Skin of body (tissue), 2 donors: ENCODE results near the gene GOLIM4. TPM values are rescaled to one million over a fixed set of nuclear protein-coding genes. Genes with fewer than 3 reads are reported as not detected.

ENCODE experiments used
- DNase-seq: peaks from one replicate; lab custom pipeline; 2025; lab: John Stamatoyannopoulos, UW
- total RNA-seq: library from RNA; depleted of rRNA; stranded (reverse); fragments of >200 nt; gene quantifications from one replicate; pipeline ENCODE4 v1.2.3, GENCODE V29; 2014

The GOLIM4 gene
- total RNA-seq, 1 donor from 2014 or later, result 39.2 TPM

DNA sequence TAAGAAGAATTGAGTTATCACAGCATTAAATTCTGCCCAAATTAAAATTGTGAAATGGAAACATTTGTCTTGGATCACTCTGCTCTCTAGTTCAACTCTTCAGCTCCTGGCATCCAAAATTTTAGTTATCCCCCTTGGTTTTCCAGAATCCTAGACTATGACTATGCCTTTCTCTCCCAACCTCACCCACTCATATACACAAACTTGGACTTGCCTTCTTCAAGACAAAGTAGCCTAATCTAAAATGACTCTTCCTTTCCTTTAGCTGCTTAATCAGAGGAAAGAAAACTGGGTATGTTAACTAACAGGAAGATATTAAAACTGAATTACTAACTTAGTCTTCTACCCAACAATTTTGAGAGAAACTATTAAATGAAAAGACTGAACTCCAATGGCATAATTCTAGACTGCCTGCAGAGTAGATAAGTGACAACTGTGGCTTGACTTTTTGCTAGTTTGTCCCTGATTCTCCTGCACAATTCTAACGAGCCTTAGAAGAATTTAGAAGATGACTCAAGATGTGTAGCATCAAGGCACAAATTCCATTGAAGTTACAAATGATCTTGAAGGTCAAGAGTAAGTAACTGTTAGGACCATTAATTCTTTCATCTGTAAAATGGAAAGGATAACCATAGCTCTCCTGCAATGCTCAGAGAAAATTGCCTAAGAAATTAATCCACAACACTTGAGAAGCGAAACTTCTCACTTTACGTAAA lies 5.2 kb upstream of the GOLIM4 start:
- no peak for DNase-seq

DNA sequence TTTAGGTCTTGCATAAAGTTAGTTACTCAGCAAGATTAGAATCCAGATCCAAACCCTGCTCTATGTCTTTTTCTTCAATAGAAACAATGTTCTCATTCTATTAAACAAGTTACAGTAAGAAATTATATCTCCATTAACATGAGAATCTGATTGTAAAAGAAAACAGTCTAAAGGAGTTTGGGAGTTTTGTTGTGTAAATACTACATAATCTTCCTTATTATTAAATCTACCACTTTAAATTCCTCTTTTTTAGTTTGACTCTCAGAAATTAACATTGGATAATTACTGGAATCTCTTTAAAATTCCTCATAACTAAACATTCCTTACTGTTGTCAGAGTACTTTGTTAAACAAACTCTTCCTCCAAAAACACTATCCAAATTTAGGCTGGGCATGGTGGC lies 1.7 kb upstream of the GOLIM4 start:
- DNase-seq, result no peak

DNA sequence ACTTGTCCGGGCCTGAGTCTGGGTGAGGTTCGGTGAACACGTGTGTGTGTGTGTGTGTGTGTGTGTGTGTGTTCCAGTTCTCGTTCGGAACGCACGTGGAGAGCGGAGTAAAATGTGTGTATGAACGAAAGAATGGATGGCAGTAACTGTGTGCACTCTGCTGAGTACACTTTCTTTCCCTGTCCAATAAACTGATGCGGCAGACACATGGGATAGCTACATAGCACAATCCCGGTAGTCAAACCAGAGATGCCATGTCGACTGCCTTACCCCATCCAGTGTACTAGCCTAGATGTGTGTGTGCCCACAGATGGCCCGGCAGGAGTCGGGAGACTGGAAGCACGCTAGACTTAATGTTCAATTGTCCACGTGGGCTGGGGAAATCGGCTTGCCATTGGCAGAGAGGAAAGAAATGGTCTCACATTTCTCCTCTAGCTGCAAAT lies 507 bp upstream of the GOLIM4 start:
- peak; percentile 94 for DNase-seq

DNA sequence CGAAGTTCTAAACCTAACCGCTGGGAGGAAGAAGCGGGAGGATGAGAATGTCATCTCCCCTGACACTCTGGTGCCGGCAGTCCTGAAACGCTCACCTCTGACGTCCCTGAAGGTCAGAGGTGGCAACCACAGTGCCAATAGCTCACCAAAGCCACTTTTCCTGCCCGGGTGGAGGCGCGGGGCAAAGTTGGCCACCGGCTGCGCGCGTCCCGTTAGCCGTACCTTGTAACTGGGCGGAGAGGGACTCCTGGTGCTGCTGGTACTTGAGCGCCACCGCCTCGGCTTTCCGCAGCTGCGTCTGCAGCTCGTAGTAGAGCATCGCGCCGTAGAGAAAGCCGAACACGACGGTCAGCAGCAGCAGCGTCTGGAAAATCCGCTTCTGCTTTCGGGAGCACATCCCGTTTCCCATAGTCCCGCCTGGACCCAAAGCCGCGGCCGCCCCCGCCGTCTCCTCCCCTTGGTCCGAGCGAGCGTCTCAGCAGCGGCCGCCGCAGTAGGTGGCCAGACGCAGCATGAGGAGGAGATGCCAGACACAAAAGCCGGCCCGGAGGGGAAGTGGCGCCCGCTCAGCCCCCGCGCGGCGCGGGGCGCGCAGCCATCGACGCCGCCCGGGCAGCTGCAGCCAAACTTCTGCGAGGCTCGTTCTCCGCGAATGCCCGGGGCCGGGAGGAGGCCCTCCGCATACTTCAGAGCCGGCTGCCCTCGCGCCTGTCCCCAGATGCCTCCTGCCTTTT lies 680 bp downstream of the GOLIM4 start:
- peak; percentile 61 for DNase-seq

DNA sequence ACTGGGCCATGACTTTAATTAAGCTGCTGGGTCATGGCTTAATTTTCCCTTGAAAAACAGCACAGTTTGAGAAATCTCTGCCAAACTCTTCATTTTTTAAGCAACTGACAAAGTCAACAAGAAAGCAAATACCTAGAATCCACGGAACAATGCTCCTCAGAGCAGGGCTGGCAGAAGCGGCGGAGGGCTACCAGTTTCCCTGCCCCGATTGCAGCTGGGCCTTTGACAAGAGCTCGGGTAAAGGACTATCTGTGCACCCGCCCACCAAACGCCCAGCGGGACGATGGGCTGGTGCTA lies 1.2 kb downstream of the GOLIM4 start:
- no peak for DNase-seq

DNA sequence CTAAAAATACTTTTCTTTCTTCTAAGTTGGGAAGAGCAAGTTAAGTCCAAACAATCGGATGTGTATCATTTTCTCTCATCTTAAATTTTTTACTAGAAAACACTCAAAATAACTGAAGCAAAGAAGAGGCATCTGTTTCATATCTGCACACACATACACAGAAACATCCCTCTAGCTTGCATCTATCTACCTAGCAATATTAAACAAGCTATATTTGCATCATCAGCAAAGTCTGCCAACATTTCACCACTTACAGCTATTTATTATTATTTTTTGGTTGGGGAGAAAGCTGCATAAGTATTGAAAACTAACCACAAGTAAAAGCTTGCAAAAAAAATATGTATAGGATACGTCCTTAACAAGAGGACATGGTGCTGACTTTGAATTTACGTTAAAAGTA lies 1.9 kb downstream of the GOLIM4 start:
- DNase-seq, result no peak

DNA sequence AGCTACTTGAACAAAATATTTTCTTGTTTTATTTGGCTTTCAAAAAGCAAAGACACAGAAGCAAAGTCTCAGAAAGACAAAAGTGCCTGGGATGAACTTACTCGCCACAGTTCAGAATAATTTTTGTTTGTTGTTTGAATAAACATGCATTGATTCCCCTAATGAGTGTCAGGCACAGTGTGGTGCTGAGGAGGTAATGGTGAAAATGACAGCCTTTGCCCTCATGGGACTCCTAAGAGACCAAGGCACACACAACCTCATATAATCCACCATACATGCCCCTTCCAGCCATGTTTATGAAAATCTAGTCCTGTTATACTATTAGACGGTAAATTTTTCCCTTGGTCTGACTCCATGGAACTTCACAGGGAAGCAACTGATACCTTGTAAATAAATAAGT lies 2.5 kb downstream of the GOLIM4 start:
- DNase-seq, result no peak

DNA sequence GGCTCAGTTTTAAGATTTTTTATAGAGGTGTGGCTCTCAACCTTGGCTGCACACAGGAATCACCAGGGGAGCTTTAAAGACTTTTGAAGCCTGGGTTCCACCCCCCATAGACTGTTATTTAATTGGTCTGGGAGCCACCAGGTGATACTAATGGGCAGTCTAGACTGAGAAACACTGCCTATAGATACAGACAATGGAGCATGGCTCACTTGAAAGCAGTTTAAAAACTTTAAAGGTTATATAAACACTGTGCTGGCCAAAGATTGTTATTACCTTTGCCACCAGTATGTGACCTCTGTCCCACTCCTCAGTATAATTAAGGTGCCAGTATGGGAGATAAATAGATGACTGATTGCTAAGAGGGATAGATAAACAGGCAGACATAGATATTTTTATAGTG lies 3.8 kb downstream of the GOLIM4 start:
- no peak for DNase-seq

DNA sequence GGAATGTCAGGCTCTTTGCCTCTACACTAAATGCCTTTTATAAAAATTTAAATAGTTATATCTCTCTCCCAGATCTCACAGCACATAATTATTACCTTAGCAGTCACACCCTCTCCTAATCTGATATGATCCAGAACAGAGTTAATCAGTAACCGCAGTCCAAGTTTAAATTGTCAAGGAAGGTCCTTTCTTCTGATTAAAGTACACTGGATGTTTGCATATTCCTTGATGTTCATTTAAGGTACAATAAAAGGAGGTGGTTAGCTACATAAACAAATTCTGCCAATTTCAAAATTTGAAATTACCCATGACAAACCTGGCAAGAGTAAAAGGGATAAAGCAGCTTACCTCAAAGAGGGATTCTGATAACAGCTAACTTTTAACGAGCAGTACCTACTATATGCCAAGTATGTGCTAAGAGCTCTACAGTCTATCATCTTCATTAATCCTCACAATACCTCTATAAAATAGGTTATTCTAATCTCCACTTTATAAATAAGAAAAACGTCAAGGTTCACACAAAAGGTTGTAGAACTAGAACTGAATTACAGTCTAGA lies 4.3 kb downstream of the GOLIM4 start:
- DNase-seq, result no peak

DNA sequence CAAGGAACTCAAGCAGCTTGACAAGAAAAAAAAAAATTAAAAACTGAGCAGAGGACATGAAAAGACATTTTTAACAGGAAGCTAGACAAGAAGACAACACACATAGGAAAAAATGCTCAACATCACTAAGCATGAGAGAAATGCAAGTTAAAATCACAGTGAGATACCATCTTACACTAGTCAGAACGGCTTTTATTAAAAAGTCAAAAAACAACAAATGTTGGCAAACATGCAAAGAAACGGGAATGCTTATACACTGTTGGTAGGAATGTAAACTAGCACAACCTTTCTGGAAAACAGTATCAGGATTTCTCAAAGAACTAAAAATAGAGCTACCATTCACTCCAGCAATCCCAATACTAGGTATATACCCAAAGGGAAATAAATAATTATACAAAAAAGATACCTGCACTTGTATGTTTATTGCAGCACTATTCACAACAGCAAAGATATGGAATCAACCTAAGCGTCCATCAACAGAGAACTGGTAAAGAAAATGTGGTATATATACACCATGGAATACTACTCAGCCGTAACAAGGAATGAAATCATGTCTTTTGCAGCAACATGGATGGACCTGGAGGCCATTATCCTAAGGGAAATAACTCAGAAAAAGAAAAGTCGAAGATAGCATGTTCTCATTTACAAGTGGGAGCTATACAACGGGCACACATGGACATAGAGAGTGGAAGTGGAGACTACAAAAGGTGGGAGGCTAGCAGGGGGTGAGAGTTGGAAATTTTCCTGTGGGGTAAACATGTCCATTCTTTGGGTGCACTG lies 5.2 kb downstream of the GOLIM4 start:
- no peak for DNase-seq

DNA sequence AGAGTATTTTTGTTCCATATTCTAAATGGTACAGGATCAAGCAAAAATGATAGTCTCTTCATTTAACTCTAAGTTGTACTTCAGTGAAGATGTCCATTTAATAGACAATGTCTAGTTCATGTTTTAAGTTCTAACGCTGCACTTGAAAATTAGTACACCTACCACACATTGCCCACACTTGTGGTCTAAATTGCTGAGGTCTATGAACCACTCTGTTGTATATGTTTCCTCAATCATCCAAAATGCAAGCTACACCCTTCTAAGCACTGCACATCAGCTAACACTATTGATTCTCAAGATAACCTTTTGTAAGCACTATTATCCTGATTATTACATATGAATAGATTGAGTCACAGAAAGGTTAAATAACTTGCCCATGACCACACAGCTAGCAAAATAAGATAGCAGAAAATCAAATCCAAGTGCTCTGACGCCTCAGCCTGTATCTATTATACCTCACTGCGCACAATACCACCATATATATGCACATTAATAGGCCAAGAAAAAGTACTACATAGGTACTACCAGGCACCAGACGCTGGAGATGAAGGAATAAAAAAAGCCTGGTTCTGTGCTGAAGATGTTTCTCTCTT lies 6.4 kb downstream of the GOLIM4 start:
- DNase-seq, result no peak

DNA sequence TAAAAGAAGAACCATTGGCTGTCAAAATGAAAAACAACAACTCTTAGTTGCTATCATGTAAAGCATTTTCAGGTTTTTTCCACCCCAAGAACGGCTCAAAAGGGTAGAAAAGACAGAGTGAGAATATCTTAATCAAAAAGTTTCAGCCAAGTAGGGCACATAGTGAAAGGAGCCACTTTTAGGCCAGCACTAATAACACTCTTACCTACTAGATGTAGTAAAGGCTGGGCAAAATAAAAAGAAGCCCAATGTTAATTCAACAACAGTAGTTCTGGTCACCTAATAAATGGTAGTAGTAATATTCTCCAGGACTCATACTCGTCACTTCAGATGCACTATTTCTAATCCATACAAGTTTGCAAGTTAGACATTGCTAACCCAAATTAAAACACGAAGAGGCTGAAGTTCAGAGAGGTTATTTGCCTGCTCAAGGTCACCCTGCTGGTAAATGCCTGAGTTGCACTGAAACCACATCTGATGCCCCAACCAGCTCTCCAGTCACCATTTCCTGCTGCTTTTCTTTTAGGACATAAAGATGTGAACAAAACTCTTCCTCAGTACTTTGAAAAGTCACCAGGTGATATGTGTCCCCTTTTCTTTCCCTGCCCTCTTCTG lies 7.5 kb downstream of the GOLIM4 start:
- DNase-seq, result no peak

DNA sequence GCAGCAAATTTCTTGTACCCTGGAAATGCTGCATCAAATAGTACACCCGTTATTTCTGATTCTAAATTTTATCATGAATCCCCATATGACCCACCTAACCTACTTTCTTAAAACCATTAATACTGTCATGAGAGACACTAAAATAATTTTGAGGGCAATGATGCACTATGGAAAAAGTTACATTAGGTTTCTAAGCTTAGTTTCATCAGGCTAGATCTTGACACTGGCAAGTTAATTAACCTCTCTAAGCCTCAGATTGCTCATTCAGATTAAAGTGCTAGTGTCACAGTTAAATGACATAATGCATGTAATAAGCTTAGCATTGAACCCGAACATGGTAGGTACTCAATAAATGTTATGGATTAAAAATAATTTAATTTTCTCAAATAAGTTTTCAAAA lies 8.2 kb downstream of the GOLIM4 start:
- no peak for DNase-seq

DNA sequence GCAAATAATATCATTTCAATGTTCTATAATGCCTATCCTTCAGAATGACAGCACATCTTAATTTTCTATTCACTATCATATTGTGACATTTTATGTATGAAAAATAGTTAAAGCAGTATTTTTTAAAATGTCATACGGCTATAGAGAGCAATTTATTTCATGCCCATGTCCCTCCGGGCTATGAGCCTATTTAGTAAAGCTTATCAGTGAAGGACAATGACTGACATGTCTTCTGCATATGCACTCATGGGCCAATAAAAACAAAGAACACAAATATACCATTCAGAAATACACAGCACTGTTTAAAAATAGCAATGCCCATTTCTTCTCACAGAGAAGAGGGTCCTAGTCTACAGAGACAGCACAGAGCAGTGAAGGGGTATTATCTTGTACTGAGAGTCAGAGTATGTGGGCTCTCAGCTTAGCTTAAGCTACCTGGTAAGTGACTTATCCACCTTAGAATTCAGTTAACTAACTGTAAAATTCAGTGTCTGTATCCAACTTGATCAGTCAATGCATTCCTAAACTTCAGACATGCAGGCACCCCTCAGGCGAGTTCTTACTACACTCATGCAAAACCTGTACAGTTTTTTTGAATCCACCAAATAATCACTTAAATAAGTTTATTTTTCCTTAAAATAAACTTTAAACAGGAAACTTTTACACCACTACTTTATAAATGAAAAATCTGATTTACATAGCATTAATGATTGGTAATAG lies 9.0 kb downstream of the GOLIM4 start:
- DNase-seq, result no peak

DNA sequence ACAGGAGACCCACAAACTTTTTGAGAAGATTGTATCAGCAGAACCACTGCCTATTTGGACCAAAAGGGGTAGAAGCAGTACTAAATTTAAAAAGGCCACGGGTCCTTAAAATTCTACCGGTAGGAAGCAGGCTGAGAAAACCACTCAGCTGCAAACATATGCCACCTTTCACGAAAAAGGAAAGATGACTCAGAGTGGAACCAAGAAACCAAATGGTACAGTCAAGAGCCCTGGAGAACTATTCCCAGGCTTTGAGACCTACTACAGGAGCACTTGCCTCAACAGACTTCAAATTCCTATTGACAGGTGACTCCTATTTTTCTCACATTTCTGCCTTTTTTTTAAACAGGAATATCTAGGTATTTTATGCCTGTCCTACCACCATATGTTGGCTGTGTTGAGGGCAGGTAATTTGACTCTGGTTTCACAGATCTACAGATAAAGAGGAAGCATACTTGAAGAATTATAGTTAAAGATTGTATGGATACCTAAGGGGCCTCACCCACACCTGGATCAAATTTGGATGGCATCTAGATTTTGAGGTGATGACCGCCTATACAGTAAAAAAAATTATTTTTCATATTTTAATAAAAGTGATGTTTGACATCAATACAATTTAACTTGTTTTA lies 10.1 kb downstream of the GOLIM4 start:
- no peak for DNase-seq

DNA sequence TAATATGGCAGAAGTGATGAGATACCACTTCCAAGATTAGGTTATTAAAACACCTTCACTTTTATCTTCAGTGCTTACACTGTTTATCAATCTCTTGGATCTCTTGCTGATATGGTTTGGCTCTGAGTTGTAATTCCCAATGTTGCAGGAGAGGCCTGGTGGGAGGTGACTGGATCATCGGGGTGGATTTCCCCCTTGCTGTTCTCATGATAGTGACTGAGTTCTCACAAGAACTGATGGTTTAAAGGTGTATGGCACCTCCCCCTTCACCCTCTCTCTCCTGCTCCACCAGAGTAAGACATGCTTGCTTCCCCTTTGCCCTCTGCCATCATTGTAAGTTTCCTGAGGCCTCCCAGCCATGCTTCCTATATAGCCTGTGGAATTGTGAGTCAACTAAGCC lies 11.8 kb downstream of the GOLIM4 start:
- DNase-seq, result no peak

DNA sequence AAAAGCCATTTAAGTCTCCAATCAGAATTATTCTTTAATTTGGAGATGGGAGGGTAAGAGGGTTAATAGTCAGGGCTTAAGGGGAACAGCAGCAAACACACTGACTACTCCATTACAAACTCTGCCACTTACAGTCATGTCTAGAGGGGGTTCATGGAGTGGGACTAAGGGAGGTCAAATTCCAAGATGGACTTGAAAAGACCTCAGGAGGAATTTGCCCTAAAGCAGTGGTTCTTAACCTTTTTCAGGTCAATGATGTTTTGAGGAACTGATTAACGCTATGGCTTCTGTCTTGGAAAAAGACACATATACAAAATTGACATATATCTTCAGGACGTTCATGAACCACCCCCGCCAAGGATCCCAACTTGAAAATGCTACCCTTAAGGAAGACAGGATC lies 13.9 kb downstream of the GOLIM4 start:
- no peak for DNase-seq

DNA sequence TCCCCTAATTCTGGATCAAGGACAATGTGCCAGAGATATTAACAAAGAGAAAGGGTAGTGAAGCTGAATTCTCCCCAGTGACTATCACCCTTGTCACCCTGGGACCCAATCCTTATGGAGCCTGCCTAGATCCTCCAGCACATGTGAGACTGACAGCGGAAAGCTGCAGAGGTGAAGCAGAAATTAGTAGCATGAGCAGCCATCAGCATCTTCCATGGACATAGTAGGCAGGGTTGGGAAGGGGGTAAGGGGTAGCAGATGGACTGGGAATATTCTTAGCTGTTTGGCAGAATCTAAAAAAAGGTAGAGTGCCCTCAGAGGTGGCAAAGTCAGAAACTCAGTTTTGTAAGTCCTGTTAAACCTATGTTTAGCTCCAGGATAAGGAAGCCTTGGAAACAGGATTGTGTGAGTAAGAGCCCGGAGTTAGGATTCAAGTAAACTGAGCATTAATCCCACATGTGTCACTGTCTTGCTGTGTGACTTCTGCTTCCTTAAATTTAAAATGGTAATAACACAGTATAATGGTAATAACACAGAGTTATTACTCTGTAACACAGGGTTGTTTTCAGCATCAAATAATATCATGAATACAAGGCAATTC lies 14.5 kb downstream of the GOLIM4 start:
- DNase-seq, result no peak

DNA sequence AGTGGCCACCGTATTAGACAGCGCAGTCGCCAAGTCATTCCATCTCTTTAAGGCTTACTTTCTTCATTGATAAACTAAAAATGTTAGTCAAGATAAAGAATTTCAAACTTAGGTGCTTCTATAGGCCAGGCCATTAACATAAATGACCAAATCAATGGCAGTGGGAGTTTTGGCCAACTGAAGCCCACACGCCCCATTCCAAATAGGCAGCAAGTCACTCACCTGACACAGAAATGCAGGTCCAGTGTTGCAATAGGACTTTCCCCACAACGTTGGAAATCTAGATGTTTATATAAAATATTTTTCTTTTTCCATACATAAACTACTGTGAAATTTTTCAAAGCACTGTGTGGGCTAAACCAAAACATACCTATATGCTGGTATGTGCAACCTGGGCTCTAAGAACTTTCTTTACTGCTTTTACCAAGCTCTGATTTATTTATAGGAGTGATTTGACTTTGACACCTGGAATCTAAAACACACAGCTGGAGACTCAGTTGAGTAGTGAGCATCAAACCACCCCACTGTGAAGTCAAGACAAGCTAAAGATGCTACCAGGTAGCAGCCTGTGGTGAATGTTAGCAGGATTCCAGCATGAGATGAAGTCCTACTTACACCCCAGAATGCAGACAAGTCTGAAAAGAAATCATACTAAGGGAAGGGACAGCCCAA lies 15.1 kb downstream of the GOLIM4 start:
- no peak for DNase-seq
